C4-2B (cell line): Measurements from ENCODE around the gene SCAANT1.

Source experiments
- ZFX ChIP-seq: fragments of 450-650 bp; IDR thresholded peaks from 2 replicates; pipeline ENCODE4 v1.6.1; 2017
- TF ChIP-seq, protein P1 (sequence below): fragments of 450-650 bp; conservative IDR thresholded peaks from 2 replicates; pipeline ENCODE4 v1.5.1; 2017; ENCODE audit warnings: mild to moderate bottlenecking

- TF ChIP-seq, protein P1, sequence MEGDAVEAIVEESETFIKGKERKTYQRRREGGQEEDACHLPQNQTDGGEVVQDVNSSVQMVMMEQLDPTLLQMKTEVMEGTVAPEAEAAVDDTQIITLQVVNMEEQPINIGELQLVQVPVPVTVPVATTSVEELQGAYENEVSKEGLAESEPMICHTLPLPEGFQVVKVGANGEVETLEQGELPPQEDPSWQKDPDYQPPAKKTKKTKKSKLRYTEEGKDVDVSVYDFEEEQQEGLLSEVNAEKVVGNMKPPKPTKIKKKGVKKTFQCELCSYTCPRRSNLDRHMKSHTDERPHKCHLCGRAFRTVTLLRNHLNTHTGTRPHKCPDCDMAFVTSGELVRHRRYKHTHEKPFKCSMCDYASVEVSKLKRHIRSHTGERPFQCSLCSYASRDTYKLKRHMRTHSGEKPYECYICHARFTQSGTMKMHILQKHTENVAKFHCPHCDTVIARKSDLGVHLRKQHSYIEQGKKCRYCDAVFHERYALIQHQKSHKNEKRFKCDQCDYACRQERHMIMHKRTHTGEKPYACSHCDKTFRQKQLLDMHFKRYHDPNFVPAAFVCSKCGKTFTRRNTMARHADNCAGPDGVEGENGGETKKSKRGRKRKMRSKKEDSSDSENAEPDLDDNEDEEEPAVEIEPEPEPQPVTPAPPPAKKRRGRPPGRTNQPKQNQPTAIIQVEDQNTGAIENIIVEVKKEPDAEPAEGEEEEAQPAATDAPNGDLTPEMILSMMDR = no peak
- TF ChIP-seq ZFX = no peak
Observed at GRCh38 chr3:63870615-63871005, 41.6 kb downstream of the SCAANT1 start.
